HEK293 (cell line): Measurements from ENCODE around the gene RPL35A.

Source experiments
- BCL11A ChIP-seq: fragments of 450-650 bp; formaldehyde crosslinking; IDR thresholded peaks from 2 replicates; pipeline ENCODE4 v1.5.1; 2016; ENCODE audit warnings: low read depth, missing biosample characterization, missing genetic modification characterization
- KLF9 ChIP-seq: fragments of 450-650 bp; formaldehyde crosslinking; IDR thresholded peaks from 2 replicates; pipeline ENCODE4 v1.5.1; 2016; ENCODE audit warnings: missing biosample characterization, missing genetic modification characterization, low read depth
- ZFP37 ChIP-seq: fragments of 450-650 bp; formaldehyde crosslinking; IDR thresholded peaks from 2 replicates; pipeline ENCODE4 v1.5.1; 2016; ENCODE audit warnings: missing biosample characterization, missing genetic modification characterization
- ZNF133 ChIP-seq: fragments of 450-650 bp; formaldehyde crosslinking; IDR thresholded peaks from 2 replicates; pipeline ENCODE4 v1.5.1; 2016; ENCODE audit warnings: missing biosample characterization, missing genetic modification characterization
- ZNF140 ChIP-seq: fragments of 450-650 bp; formaldehyde crosslinking; IDR thresholded peaks from 2 replicates; pipeline ENCODE4 v1.5.1; 2016; ENCODE audit warnings: missing biosample characterization, missing genetic modification characterization
- ZNF175 ChIP-seq: fragments of 450-650 bp; formaldehyde crosslinking; IDR thresholded peaks from 2 replicates; pipeline ENCODE4 v1.5.1; 2016; ENCODE audit warnings: missing biosample characterization, missing genetic modification characterization
- ZNF223 ChIP-seq: fragments of 450-650 bp; formaldehyde crosslinking; IDR thresholded peaks from 2 replicates; pipeline ENCODE4 v1.5.1; 2016; ENCODE audit warnings: missing biosample characterization, missing genetic modification characterization
- ZNF548 ChIP-seq: fragments of 450-650 bp; formaldehyde crosslinking; IDR thresholded peaks from 2 replicates; pipeline ENCODE4 v1.5.1; 2016; ENCODE audit warnings: missing biosample characterization, missing genetic modification characterization
- ZNF555 ChIP-seq: fragments of 450-650 bp; formaldehyde crosslinking; conservative IDR thresholded peaks from 2 replicates; pipeline ENCODE4 v1.5.1; 2017; ENCODE audit warnings: missing biosample characterization, mild to moderate bottlenecking, missing genetic modification characterization, inconsistent platforms
- ZNF660 ChIP-seq: fragments of 450-650 bp; IDR thresholded peaks from 2 replicates; pipeline ENCODE4 v1.5.1; 2018; ENCODE audit warnings: missing biosample characterization, mild to moderate bottlenecking, missing genetic modification characterization
- ZNF677 ChIP-seq: fragments of 450-650 bp; IDR thresholded peaks from 2 replicates; pipeline ENCODE4 v1.5.0; 2018; ENCODE audit warnings: missing biosample characterization, mild to moderate bottlenecking, missing genetic modification characterization, moderate library complexity
- ZSCAN30 ChIP-seq: fragments of 450-650 bp; IDR thresholded peaks from 2 replicates; pipeline ENCODE4 v1.5.1; 2018; ENCODE audit warnings: missing biosample characterization, mild to moderate bottlenecking, missing genetic modification characterization, moderate library complexity
- TF ChIP-seq, protein P1 (sequence below): fragments of 450-650 bp; formaldehyde crosslinking; IDR thresholded peaks from 2 replicates; pipeline ENCODE4 v1.5.1; 2016; ENCODE audit warnings: missing biosample characterization, missing genetic modification characterization, borderline replicate concordance
- TF ChIP-seq, protein P2 (sequence below): fragments of 450-650 bp; formaldehyde crosslinking; conservative IDR thresholded peaks from 2 replicates; pipeline ENCODE4 v1.5.1; 2016; ENCODE audit warnings: low read depth, missing biosample characterization, missing genetic modification characterization
- TF ChIP-seq, protein P3 (sequence below): fragments of 450-650 bp; formaldehyde crosslinking; IDR thresholded peaks from 2 replicates; pipeline ENCODE4 v1.5.1; 2017; ENCODE audit warnings: missing biosample characterization, missing genetic modification characterization
- TF ChIP-seq, protein P4 (sequence below): fragments of 450-650 bp; formaldehyde crosslinking; optimal IDR thresholded peaks from 2 replicates; pipeline ENCODE3; 2016; ENCODE audit warnings: missing biosample characterization, mild to moderate bottlenecking, missing genetic modification characterization
- TF ChIP-seq, protein P5 (sequence below): fragments of 450-650 bp; formaldehyde crosslinking; IDR thresholded peaks from 2 replicates; pipeline ENCODE4 v1.5.1; 2017; ENCODE audit warnings: missing biosample characterization, missing genetic modification characterization
- TF ChIP-seq, protein P6 (sequence below): IDR thresholded peaks from 2 replicates; pipeline ENCODE4 v1.6.1; 2011; ENCODE audit warnings: mild to moderate bottlenecking, low read depth, low read length, borderline replicate concordance
- TF ChIP-seq, protein P7 (sequence below): fragments of 450-650 bp; formaldehyde crosslinking; IDR thresholded peaks from 2 replicates; pipeline ENCODE4 v1.5.1; 2016; ENCODE audit warnings: missing biosample characterization, missing genetic modification characterization
- TF ChIP-seq, protein P8 (sequence below): fragments of 450-650 bp; formaldehyde crosslinking; IDR thresholded peaks from 2 replicates; pipeline ENCODE4 v1.5.1; 2016; ENCODE audit warnings: missing biosample characterization, missing genetic modification characterization, low read depth

Gene RPL35A

DNA sequence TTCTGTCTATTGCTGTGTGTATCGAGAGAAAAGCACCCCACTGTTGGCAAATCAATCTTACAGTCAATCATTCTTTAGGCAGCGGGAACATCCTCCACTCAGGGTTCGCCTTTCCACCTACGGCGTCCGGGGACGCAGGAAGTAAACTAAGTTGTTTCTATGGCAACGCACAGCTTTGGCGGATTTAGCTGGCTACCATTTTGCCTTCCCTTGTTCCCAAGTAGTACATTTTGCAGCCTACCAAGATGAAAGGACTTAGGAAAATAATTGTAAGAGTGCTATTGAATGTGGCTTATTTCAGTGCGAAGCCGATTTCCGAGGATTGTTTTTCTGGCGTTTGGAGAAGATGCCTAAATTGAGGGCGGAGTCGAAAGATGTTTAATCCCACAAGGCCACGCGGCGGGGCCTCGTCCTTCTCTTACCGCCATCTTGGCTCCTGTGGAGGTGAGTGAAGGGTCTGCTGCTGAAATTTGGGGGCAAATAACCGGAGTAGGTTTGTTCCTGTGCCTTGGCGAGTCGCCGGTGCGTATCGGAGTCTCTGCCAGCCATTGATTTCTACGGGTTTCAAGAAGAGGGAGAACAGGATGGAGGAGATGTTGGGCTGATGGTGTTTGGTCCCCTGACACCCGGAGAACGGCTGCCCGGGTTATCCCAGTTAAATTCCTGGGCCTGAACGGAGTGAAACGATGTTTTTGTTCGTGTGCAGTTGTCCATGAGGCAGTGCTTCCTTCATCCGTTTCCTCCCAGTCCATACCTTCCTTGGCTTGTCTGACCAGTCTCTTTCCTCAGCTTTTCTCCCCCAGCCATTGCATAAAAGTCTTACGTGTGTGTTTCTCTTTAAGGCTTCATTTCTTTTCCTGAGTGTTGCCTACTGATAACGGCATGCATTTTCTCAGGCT is at the start of gene RPL35A (continued):
- TF ChIP-seq, protein P1, sequence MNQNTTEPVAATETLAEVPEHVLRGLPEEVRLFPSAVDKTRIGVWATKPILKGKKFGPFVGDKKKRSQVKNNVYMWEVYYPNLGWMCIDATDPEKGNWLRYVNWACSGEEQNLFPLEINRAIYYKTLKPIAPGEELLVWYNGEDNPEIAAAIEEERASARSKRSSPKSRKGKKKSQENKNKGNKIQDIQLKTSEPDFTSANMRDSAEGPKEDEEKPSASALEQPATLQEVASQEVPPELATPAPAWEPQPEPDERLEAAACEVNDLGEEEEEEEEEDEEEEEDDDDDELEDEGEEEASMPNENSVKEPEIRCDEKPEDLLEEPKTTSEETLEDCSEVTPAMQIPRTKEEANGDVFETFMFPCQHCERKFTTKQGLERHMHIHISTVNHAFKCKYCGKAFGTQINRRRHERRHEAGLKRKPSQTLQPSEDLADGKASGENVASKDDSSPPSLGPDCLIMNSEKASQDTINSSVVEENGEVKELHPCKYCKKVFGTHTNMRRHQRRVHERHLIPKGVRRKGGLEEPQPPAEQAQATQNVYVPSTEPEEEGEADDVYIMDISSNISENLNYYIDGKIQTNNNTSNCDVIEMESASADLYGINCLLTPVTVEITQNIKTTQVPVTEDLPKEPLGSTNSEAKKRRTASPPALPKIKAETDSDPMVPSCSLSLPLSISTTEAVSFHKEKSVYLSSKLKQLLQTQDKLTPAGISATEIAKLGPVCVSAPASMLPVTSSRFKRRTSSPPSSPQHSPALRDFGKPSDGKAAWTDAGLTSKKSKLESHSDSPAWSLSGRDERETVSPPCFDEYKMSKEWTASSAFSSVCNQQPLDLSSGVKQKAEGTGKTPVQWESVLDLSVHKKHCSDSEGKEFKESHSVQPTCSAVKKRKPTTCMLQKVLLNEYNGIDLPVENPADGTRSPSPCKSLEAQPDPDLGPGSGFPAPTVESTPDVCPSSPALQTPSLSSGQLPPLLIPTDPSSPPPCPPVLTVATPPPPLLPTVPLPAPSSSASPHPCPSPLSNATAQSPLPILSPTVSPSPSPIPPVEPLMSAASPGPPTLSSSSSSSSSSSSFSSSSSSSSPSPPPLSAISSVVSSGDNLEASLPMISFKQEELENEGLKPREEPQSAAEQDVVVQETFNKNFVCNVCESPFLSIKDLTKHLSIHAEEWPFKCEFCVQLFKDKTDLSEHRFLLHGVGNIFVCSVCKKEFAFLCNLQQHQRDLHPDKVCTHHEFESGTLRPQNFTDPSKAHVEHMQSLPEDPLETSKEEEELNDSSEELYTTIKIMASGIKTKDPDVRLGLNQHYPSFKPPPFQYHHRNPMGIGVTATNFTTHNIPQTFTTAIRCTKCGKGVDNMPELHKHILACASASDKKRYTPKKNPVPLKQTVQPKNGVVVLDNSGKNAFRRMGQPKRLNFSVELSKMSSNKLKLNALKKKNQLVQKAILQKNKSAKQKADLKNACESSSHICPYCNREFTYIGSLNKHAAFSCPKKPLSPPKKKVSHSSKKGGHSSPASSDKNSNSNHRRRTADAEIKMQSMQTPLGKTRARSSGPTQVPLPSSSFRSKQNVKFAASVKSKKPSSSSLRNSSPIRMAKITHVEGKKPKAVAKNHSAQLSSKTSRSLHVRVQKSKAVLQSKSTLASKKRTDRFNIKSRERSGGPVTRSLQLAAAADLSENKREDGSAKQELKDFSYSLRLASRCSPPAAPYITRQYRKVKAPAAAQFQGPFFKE (tag by site-specific recombination), result no peak
- TF ChIP-seq BCL11A (tag by site-specific recombination), result no peak
- TF ChIP-seq ZSCAN30 (tag by site-specific recombination), result peak; percentile 17; the same call in 1 of the 2 replicates
- TF ChIP-seq ZNF140 (tag by site-specific recombination), result no peak
- TF ChIP-seq, protein P2, sequence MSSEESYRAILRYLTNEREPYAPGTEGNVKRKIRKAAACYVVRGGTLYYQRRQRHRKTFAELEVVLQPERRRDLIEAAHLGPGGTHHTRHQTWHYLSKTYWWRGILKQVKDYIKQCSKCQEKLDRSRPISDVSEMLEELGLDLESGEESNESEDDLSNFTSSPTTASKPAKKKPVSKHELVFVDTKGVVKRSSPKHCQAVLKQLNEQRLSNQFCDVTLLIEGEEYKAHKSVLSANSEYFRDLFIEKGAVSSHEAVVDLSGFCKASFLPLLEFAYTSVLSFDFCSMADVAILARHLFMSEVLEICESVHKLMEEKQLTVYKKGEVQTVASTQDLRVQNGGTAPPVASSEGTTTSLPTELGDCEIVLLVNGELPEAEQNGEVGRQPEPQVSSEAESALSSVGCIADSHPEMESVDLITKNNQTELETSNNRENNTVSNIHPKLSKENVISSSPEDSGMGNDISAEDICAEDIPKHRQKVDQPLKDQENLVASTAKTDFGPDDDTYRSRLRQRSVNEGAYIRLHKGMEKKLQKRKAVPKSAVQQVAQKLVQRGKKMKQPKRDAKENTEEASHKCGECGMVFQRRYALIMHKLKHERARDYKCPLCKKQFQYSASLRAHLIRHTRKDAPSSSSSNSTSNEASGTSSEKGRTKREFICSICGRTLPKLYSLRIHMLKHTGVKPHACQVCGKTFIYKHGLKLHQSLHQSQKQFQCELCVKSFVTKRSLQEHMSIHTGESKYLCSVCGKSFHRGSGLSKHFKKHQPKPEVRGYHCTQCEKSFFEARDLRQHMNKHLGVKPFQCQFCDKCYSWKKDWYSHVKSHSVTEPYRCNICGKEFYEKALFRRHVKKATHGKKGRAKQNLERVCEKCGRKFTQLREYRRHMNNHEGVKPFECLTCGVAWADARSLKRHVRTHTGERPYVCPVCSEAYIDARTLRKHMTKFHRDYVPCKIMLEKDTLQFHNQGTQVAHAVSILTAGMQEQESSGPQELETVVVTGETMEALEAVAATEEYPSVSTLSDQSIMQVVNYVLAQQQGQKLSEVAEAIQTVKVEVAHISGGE, result peak; percentile 90
- no peak for TF ChIP-seq KLF9 (tag by site-specific recombination)
- TF ChIP-seq ZNF555 (tag by site-specific recombination), result no peak
- TF ChIP-seq, protein P3, sequence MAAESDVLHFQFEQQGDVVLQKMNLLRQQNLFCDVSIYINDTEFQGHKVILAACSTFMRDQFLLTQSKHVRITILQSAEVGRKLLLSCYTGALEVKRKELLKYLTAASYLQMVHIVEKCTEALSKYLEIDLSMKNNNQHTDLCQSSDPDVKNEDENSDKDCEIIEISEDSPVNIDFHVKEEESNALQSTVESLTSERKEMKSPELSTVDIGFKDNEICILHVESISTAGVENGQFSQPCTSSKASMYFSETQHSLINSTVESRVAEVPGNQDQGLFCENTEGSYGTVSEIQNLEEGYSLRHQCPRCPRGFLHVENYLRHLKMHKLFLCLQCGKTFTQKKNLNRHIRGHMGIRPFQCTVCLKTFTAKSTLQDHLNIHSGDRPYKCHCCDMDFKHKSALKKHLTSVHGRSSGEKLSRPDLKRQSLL (tag by site-specific recombination), result no peak
- no peak for TF ChIP-seq ZNF677 (tag by site-specific recombination)
- TF ChIP-seq ZNF660 (tag by site-specific recombination), result peak; percentile 52
- peak; percentile 91 for TF ChIP-seq ZFP37 (tag by site-specific recombination)
- TF ChIP-seq, protein P4, sequence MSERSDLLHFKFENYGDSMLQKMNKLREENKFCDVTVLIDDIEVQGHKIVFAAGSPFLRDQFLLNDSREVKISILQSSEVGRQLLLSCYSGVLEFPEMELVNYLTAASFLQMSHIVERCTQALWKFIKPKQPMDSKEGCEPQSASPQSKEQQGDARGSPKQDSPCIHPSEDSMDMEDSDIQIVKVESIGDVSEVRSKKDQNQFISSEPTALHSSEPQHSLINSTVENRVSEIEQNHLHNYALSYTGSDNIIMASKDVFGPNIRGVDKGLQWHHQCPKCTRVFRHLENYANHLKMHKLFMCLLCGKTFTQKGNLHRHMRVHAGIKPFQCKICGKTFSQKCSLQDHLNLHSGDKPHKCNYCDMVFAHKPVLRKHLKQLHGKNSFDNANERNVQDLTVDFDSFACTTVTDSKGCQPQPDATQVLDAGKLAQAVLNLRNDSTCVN (tag by site-specific recombination), result no peak
- TF ChIP-seq ZNF133, result no peak
- TF ChIP-seq ZNF175 (tag by site-specific recombination), result no peak
- TF ChIP-seq, protein P5, sequence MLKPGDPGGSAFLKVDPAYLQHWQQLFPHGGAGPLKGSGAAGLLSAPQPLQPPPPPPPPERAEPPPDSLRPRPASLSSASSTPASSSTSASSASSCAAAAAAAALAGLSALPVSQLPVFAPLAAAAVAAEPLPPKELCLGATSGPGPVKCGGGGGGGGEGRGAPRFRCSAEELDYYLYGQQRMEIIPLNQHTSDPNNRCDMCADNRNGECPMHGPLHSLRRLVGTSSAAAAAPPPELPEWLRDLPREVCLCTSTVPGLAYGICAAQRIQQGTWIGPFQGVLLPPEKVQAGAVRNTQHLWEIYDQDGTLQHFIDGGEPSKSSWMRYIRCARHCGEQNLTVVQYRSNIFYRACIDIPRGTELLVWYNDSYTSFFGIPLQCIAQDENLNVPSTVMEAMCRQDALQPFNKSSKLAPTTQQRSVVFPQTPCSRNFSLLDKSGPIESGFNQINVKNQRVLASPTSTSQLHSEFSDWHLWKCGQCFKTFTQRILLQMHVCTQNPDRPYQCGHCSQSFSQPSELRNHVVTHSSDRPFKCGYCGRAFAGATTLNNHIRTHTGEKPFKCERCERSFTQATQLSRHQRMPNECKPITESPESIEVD (tag by site-specific recombination), result no peak
- TF ChIP-seq, protein P6, sequence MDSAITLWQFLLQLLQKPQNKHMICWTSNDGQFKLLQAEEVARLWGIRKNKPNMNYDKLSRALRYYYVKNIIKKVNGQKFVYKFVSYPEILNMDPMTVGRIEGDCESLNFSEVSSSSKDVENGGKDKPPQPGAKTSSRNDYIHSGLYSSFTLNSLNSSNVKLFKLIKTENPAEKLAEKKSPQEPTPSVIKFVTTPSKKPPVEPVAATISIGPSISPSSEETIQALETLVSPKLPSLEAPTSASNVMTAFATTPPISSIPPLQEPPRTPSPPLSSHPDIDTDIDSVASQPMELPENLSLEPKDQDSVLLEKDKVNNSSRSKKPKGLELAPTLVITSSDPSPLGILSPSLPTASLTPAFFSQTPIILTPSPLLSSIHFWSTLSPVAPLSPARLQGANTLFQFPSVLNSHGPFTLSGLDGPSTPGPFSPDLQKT, result no peak
- TF ChIP-seq, protein P7, sequence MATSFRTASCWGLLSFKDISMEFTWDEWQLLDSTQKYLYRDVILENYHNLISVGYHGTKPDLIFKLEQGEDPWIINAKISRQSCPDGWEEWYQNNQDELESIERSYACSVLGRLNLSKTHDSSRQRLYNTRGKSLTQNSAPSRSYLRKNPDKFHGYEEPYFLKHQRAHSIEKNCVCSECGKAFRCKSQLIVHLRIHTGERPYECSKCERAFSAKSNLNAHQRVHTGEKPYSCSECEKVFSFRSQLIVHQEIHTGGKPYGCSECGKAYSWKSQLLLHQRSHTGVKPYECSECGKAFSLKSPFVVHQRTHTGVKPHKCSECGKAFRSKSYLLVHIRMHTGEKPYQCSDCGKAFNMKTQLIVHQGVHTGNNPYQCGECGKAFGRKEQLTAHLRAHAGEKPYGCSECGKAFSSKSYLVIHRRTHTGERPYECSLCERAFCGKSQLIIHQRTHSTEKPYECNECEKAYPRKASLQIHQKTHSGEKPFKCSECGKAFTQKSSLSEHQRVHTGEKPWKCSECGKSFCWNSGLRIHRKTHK (tag by site-specific recombination), result no peak
- TF ChIP-seq ZNF223 (tag by site-specific recombination), result no peak
- TF ChIP-seq, protein P8, sequence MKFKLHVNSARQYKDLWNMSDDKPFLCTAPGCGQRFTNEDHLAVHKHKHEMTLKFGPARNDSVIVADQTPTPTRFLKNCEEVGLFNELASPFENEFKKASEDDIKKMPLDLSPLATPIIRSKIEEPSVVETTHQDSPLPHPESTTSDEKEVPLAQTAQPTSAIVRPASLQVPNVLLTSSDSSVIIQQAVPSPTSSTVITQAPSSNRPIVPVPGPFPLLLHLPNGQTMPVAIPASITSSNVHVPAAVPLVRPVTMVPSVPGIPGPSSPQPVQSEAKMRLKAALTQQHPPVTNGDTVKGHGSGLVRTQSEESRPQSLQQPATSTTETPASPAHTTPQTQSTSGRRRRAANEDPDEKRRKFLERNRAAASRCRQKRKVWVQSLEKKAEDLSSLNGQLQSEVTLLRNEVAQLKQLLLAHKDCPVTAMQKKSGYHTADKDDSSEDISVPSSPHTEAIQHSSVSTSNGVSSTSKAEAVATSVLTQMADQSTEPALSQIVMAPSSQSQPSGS (tag by site-specific recombination), result no peak
- TF ChIP-seq ZNF548 (tag by site-specific recombination), result no peak
